WTC11 (cell line): ENCODE data around the gene ALOX12B. TPM values are rescaled to one million over a fixed set of nuclear protein-coding genes. Genes with fewer than 3 reads are reported as not detected.

Source experiments
- ATAC-seq: fragments of 200-7000 bp; cut with Tn5 transposase; 2 replicates; pipeline ENCODE4 v1.10.0; 2021; ENCODE audit warnings: mild to moderate bottlenecking, moderate library complexity
- CTCF ChIA-PET: fragments of 300-600 bp; sonication (Branson Sonifier 250); formaldehyde crosslinking; loops from one replicate; lab custom pipeline; 2021; ENCODE audit warnings: antibody characterized with exemption; lab: Charles Lee
- POLR2A ChIA-PET: fragments of 350-600 bp; sonication (Branson Sonifier 250); formaldehyde crosslinking; loops from one replicate; lab custom pipeline; 2021; ENCODE audit warnings: antibody characterized with exemption; lab: Charles Lee
- DNase-seq: peaks from one replicate; pipeline ENCODE4 v3.0.0; 2021; ENCODE audit warnings: low spot score
- H3K27ac Mint-ChIP-seq: 2 replicates; pipeline ENCODE4 v1.8.0; 2021; ENCODE audit warnings: mixed read lengths
- H3K27me3 Mint-ChIP-seq: 2 replicates; pipeline ENCODE4 v1.8.0; 2021; ENCODE audit warnings: low read depth, mild to moderate bottlenecking, moderate library complexity, mixed read lengths
- H3K36me3 Mint-ChIP-seq: 2 replicates; pipeline ENCODE4 v1.8.0; 2021; ENCODE audit warnings: mixed read lengths
- H3K4me1 Mint-ChIP-seq: 2 replicates; pipeline ENCODE4 v1.8.0; 2022; ENCODE audit warnings: mixed read lengths
- H3K4me3 Mint-ChIP-seq: 2 replicates; pipeline ENCODE4 v1.8.0; 2021; ENCODE audit warnings: mild to moderate bottlenecking, moderate library complexity, mixed read lengths
- H3K9me3 Mint-ChIP-seq: 2 replicates; pipeline ENCODE4 v1.8.0; 2021; ENCODE audit warnings: mixed read lengths
- ESRRA ChIP-seq: sonication (generic); formaldehyde crosslinking; IDR thresholded peaks from 2 replicates; pipeline ENCODE4 v1.8.1; 2022; ENCODE audit warnings: mild to moderate bottlenecking, missing genetic modification reagents, borderline replicate concordance
- FOXJ3 ChIP-seq: sonication (generic); formaldehyde crosslinking; IDR thresholded peaks from 2 replicates; pipeline ENCODE4 v1.9.0; 2021; ENCODE audit warnings: missing genetic modification reagents, mild to moderate bottlenecking, borderline replicate concordance
- FOXP1 ChIP-seq: sonication (generic); formaldehyde crosslinking; IDR thresholded peaks from 2 replicates; pipeline ENCODE4 v1.8.0; 2022; ENCODE audit warnings: missing genetic modification reagents, mild to moderate bottlenecking, moderate library complexity, borderline replicate concordance
- GABPB1 ChIP-seq: sonication (generic); formaldehyde crosslinking; IDR thresholded peaks from 2 replicates; pipeline ENCODE4 v1.8.1; 2023; ENCODE audit warnings: mild to moderate bottlenecking, missing genetic modification reagents
- GTF2I ChIP-seq: fragments of 250-450 bp; sonication (Bioruptor Pico); conservative IDR thresholded peaks from 2 replicates; pipeline ENCODE4 v1.4.0; 2021; ENCODE audit warnings: mild to moderate bottlenecking
- HMGA2 ChIP-seq: fragments of 250-450 bp; sonication (Bioruptor Pico); IDR thresholded peaks from 2 replicates; pipeline ENCODE4 v1.4.0; 2021; ENCODE audit warnings: mild to moderate bottlenecking, moderate library complexity
- TCF7 ChIP-seq: sonication (generic); formaldehyde crosslinking; IDR thresholded peaks from 2 replicates; pipeline ENCODE4 v1.8.0; 2022; ENCODE audit warnings: mild to moderate bottlenecking, low read depth, missing genetic modification reagents, moderate library complexity
- TEAD1 ChIP-seq: sonication (generic); formaldehyde crosslinking; IDR thresholded peaks from 2 replicates; pipeline ENCODE4 v1.8.0; 2022; ENCODE audit warnings: mild to moderate bottlenecking, missing genetic modification reagents
- ZNF219 ChIP-seq: sonication (generic); formaldehyde crosslinking; IDR thresholded peaks from 2 replicates; pipeline ENCODE4 v1.8.0; 2023; ENCODE audit warnings: missing genetic modification reagents, mild to moderate bottlenecking, borderline replicate concordance
- ZNF423 ChIP-seq: fragments of 250-450 bp; sonication (Bioruptor Pico); IDR thresholded peaks from 2 replicates; pipeline ENCODE4 v2.1.2; 2022; ENCODE audit warnings: mild to moderate bottlenecking, moderate library complexity
- total RNA-seq: library from RNA; stranded (reverse); gene quantifications from 3 replicates; pipeline ENCODE4 v1.2.3, GENCODE V29; 2021
- TF ChIP-seq, protein P1 (sequence below): sonication (generic); formaldehyde crosslinking; IDR thresholded peaks from 2 replicates; pipeline ENCODE4 v1.8.1; 2023; ENCODE audit warnings: mild to moderate bottlenecking, missing genetic modification reagents
- TF ChIP-seq, protein P2 (sequence below): fragments of 250-450 bp; sonication (Bioruptor Pico); conservative IDR thresholded peaks from 2 replicates; pipeline ENCODE4 v1.9.0; 2021; ENCODE audit warnings: mild to moderate bottlenecking
- TF ChIP-seq, protein P3 (sequence below): sonication (generic); formaldehyde crosslinking; IDR thresholded peaks from 2 replicates; pipeline ENCODE4 v1.8.0; 2023; ENCODE audit warnings: missing genetic modification reagents
- TF ChIP-seq, protein P4 (sequence below): sonication (generic); formaldehyde crosslinking; IDR thresholded peaks from 2 replicates; pipeline ENCODE4 v1.8.1; 2022; ENCODE audit warnings: missing genetic modification reagents, borderline replicate concordance
- TF ChIP-seq, protein P5 (sequence below): sonication (generic); formaldehyde crosslinking; IDR thresholded peaks from 2 replicates; pipeline ENCODE4 v1.8.1; 2023; ENCODE audit warnings: mild to moderate bottlenecking, missing genetic modification reagents, moderate library complexity
- TF ChIP-seq, protein P6 (sequence below): sonication (generic); formaldehyde crosslinking; IDR thresholded peaks from 2 replicates; pipeline ENCODE4 v1.8.0; 2022; ENCODE audit warnings: mild to moderate bottlenecking, missing genetic modification reagents
- TF ChIP-seq, protein P7 (sequence below): sonication (generic); formaldehyde crosslinking; IDR thresholded peaks from 2 replicates; pipeline ENCODE4 v1.8.0; 2022; ENCODE audit warnings: missing genetic modification reagents

The ALOX12B gene
- total RNA-seq, 1 experiment from 2014 or later, result 0.72 TPM

DNA sequence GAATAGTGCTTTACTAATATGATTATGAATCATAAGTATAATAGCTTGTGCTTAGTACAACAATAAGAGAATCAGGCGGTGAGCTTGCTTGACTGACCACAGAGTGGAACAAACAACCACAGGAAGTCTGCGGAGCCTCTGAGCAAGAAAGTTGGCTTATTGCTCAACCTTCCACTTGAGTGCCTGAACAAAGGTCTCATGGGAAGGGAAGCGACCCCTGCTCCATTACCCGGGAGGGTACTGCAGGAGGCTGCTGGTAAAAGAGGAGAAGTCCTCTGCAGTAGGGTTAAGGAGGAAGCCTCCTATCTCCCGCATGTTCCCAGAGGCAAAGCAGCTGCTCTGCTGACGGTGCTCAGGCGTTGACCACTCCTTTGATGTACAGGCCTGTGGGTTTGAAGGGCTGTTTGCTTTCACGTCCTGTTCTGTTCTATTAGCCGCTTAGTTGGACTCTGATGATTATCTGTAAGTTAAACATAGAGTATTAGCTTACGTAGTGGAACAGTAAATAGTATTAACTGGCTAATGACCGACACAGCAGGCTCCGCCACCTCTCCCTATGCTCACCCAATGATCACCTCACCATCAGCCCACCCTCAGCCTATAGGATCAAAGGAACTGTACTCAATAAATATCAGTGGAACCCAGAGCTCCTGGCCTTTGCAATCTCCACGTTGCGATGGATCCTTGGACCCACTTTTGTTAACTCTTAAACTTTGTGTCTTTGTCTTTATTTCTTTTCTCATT is 31.1 kb downstream of the ALOX12B start:
- Mint-ChIP-seq H3K27ac (no peak overlapping the region), H3K4me1 (peaks cover 25% of the 10 kb centered on the region), H3K36me3 (no peaks in the 10 kb centered on the region), H3K27me3 (peaks cover 27% of the 10 kb centered on the region), H3K9me3 (no peaks in the 10 kb centered on the region), H3K4me3 (no peak overlapping the region)
- ChIA-PET CTCF (interaction anchor here (1.0 to 11.8 kb wide), 16 partner anchors 9 to 313 kb away, joined by 3 to 380 read pairs (median 12); partner anchors contain the start of genes ALOXE3 and RNF227), POLR2A (no interaction called here)
- no peak for ATAC-seq
- TF ChIP-seq ZNF423 (CRISPR knock-in tag) (no peak), TCF7 (no peak), ZNF219 (no peak), GABPB1 (CRISPR knock-in tag) (peak; percentile 90)
- TF ChIP-seq, protein P1, sequence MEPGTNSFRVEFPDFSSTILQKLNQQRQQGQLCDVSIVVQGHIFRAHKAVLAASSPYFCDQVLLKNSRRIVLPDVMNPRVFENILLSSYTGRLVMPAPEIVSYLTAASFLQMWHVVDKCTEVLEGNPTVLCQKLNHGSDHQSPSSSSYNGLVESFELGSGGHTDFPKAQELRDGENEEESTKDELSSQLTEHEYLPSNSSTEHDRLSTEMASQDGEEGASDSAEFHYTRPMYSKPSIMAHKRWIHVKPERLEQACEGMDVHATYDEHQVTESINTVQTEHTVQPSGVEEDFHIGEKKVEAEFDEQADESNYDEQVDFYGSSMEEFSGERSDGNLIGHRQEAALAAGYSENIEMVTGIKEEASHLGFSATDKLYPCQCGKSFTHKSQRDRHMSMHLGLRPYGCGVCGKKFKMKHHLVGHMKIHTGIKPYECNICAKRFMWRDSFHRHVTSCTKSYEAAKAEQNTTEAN (CRISPR knock-in tag), result no peak
- TF ChIP-seq, protein P2, sequence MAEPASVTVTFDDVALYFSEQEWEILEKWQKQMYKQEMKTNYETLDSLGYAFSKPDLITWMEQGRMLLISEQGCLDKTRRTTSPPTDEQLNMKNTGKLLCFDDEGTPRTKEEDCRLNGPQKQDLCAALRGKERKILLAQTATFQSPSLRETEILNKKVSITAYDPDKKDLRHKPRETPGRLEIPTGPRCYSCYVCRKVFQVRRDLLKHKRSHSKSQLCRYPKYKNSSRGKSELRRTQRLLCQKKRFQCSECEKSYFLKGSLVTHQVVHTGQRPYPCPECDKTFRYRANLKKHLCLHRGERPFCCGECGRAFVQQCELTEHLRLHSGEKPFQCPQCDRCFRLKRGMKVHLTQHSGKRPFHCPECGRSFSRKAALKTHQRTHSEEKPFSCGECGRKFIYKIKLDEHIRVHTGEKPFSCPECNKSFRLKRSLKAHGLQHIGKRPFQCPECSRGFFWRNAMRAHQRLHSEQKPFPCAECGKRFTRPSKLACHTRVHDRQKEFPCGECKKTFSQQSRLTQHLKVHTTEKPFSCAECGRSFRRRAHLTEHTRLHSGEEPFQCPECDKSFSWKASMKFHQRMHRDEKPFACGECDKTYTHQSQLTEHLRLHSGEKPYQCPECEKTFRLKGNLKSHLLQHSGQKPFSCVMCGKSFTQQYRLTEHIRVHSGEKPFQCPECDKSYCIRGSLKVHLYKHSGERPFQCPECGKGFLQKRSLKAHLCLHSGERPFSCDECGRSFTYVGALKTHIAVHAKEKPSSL (CRISPR knock-in tag), result no peak
- TF ChIP-seq, protein P3, sequence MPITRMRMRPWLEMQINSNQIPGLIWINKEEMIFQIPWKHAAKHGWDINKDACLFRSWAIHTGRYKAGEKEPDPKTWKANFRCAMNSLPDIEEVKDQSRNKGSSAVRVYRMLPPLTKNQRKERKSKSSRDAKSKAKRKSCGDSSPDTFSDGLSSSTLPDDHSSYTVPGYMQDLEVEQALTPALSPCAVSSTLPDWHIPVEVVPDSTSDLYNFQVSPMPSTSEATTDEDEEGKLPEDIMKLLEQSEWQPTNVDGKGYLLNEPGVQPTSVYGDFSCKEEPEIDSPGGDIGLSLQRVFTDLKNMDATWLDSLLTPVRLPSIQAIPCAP (CRISPR knock-in tag), result no peak
- DNase-seq, result peak; percentile 8

DNA sequence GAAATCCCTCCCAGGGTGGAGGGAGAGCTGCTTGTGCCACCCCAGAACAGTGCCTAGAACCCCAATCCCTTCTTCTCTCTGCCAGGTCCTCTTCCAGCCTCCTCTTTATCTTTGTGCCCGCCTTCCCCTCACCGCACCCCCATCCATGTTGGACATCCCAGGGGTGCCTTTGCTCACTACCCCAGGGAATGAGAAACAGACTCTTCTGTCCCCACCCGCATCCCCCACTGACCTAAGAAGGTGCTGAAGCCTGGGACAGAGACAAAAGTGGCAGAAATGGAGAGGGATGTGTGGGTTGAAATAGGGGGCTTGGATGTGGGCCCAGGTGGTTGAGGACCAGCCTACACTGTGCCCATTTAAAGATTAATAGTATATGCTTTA is 31.7 kb downstream of the ALOX12B start:
- ChIA-PET CTCF (interaction anchor here (2.5 to 11.8 kb wide), 8 partner anchors 14 to 221 kb away, joined by 9 to 380 read pairs (median 28); partner anchors contain the start of genes ALOXE3 and RNF227), POLR2A (no interaction called here)
- no peak for TF ChIP-seq GTF2I (CRISPR knock-in tag)
- TF ChIP-seq, protein P4, sequence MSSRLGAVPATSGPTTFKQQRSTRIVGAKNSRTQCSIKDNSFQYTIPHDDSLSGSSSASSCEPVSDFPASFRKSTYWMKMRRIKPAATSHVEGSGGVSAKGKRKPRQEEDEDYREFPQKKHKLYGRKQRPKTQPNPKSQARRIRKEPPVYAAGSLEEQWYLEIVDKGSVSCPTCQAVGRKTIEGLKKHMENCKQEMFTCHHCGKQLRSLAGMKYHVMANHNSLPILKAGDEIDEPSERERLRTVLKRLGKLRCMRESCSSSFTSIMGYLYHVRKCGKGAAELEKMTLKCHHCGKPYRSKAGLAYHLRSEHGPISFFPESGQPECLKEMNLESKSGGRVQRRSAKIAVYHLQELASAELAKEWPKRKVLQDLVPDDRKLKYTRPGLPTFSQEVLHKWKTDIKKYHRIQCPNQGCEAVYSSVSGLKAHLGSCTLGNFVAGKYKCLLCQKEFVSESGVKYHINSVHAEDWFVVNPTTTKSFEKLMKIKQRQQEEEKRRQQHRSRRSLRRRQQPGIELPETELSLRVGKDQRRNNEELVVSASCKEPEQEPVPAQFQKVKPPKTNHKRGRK, result no peak
- TF ChIP-seq, protein P5, sequence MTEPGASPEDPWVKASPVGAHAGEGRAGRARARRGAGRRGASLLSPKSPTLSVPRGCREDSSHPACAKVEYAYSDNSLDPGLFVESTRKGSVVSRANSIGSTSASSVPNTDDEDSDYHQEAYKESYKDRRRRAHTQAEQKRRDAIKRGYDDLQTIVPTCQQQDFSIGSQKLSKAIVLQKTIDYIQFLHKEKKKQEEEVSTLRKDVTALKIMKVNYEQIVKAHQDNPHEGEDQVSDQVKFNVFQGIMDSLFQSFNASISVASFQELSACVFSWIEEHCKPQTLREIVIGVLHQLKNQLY, result no peak
- TF ChIP-seq FOXJ3, result no peak
- no peak for TF ChIP-seq ESRRA (CRISPR knock-in tag)
- TF ChIP-seq GABPB1 (CRISPR knock-in tag), result no peak
- no peak for TF ChIP-seq HMGA2 (CRISPR knock-in tag)
- TF ChIP-seq TCF7, result no peak
- TF ChIP-seq, protein P6, sequence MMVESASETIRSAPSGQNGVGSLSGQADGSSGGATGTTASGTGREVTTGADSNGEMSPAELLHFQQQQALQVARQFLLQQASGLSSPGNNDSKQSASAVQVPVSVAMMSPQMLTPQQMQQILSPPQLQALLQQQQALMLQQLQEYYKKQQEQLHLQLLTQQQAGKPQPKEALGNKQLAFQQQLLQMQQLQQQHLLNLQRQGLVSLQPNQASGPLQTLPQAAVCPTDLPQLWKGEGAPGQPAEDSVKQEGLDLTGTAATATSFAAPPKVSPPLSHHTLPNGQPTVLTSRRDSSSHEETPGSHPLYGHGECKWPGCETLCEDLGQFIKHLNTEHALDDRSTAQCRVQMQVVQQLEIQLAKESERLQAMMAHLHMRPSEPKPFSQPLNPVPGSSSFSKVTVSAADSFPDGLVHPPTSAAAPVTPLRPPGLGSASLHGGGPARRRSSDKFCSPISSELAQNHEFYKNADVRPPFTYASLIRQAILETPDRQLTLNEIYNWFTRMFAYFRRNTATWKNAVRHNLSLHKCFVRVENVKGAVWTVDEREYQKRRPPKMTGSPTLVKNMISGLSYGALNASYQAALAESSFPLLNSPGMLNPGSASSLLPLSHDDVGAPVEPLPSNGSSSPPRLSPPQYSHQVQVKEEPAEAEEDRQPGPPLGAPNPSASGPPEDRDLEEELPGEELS (CRISPR knock-in tag), result no peak
- no peak for TF ChIP-seq TEAD1
- no peak for TF ChIP-seq FOXP1 (CRISPR knock-in tag)
- TF ChIP-seq, protein P7, sequence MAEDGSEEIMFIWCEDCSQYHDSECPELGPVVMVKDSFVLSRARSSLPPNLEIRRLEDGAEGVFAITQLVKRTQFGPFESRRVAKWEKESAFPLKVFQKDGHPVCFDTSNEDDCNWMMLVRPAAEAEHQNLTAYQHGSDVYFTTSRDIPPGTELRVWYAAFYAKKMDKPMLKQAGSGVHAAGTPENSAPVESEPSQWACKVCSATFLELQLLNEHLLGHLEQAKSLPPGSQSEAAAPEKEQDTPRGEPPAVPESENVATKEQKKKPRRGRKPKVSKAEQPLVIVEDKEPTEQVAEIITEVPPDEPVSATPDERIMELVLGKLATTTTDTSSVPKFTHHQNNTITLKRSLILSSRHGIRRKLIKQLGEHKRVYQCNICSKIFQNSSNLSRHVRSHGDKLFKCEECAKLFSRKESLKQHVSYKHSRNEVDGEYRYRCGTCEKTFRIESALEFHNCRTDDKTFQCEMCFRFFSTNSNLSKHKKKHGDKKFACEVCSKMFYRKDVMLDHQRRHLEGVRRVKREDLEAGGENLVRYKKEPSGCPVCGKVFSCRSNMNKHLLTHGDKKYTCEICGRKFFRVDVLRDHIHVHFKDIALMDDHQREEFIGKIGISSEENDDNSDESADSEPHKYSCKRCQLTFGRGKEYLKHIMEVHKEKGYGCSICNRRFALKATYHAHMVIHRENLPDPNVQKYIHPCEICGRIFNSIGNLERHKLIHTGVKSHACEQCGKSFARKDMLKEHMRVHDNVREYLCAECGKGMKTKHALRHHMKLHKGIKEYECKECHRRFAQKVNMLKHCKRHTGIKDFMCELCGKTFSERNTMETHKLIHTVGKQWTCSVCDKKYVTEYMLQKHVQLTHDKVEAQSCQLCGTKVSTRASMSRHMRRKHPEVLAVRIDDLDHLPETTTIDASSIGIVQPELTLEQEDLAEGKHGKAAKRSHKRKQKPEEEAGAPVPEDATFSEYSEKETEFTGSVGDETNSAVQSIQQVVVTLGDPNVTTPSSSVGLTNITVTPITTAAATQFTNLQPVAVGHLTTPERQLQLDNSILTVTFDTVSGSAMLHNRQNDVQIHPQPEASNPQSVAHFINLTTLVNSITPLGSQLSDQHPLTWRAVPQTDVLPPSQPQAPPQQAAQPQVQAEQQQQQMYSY (CRISPR knock-in tag), result no peak
- Mint-ChIP-seq H3K9me3 (no peaks in the 10 kb centered on the region), H3K4me3 (no peak overlapping the region), H3K27me3 (peaks cover 24% of the 10 kb centered on the region), H3K27ac (no peak overlapping the region), H3K36me3 (no peaks in the 10 kb centered on the region), H3K4me1 (peaks cover 20% of the 10 kb centered on the region)
- ATAC-seq, result no peak
- DNase-seq, result no peak
